ENCODE measurements around the gene AKR1E2. TPM values are rescaled to one million over a fixed set of nuclear protein-coding genes. Genes with fewer than 3 reads are reported as not detected.

Gene AKR1E2
- total and polyA plus RNA-seq, 2 of the 8 experiments (the other 6 are each of a cell fraction or from before 2014, with no cell fraction given), result 2.6 to 3.5 TPM

- TF ChIP-seq, protein P1, sequence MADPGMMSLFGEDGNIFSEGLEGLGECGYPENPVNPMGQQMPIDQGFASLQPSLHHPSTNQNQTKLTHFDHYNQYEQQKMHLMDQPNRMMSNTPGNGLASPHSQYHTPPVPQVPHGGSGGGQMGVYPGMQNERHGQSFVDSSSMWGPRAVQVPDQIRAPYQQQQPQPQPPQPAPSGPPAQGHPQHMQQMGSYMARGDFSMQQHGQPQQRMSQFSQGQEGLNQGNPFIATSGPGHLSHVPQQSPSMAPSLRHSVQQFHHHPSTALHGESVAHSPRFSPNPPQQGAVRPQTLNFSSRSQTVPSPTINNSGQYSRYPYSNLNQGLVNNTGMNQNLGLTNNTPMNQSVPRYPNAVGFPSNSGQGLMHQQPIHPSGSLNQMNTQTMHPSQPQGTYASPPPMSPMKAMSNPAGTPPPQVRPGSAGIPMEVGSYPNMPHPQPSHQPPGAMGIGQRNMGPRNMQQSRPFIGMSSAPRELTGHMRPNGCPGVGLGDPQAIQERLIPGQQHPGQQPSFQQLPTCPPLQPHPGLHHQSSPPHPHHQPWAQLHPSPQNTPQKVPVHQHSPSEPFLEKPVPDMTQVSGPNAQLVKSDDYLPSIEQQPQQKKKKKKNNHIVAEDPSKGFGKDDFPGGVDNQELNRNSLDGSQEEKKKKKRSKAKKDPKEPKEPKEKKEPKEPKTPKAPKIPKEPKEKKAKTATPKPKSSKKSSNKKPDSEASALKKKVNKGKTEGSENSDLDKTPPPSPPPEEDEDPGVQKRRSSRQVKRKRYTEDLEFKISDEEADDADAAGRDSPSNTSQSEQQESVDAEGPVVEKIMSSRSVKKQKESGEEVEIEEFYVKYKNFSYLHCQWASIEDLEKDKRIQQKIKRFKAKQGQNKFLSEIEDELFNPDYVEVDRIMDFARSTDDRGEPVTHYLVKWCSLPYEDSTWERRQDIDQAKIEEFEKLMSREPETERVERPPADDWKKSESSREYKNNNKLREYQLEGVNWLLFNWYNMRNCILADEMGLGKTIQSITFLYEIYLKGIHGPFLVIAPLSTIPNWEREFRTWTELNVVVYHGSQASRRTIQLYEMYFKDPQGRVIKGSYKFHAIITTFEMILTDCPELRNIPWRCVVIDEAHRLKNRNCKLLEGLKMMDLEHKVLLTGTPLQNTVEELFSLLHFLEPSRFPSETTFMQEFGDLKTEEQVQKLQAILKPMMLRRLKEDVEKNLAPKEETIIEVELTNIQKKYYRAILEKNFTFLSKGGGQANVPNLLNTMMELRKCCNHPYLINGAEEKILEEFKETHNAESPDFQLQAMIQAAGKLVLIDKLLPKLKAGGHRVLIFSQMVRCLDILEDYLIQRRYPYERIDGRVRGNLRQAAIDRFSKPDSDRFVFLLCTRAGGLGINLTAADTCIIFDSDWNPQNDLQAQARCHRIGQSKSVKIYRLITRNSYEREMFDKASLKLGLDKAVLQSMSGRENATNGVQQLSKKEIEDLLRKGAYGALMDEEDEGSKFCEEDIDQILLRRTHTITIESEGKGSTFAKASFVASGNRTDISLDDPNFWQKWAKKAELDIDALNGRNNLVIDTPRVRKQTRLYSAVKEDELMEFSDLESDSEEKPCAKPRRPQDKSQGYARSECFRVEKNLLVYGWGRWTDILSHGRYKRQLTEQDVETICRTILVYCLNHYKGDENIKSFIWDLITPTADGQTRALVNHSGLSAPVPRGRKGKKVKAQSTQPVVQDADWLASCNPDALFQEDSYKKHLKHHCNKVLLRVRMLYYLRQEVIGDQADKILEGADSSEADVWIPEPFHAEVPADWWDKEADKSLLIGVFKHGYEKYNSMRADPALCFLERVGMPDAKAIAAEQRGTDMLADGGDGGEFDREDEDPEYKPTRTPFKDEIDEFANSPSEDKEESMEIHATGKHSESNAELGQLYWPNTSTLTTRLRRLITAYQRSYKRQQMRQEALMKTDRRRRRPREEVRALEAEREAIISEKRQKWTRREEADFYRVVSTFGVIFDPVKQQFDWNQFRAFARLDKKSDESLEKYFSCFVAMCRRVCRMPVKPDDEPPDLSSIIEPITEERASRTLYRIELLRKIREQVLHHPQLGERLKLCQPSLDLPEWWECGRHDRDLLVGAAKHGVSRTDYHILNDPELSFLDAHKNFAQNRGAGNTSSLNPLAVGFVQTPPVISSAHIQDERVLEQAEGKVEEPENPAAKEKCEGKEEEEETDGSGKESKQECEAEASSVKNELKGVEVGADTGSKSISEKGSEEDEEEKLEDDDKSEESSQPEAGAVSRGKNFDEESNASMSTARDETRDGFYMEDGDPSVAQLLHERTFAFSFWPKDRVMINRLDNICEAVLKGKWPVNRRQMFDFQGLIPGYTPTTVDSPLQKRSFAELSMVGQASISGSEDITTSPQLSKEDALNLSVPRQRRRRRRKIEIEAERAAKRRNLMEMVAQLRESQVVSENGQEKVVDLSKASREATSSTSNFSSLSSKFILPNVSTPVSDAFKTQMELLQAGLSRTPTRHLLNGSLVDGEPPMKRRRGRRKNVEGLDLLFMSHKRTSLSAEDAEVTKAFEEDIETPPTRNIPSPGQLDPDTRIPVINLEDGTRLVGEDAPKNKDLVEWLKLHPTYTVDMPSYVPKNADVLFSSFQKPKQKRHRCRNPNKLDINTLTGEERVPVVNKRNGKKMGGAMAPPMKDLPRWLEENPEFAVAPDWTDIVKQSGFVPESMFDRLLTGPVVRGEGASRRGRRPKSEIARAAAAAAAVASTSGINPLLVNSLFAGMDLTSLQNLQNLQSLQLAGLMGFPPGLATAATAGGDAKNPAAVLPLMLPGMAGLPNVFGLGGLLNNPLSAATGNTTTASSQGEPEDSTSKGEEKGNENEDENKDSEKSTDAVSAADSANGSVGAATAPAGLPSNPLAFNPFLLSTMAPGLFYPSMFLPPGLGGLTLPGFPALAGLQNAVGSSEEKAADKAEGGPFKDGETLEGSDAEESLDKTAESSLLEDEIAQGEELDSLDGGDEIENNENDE (IDR thresholded peaks at IDR 0.05; ENCODE audit: insufficient replicate concordance, low read length), result no peak
- TF ChIP-seq SIX5 (IDR thresholded peaks at IDR 0.05; ENCODE audit: low read depth, low read length), result no peak
Measured at GRCh38 chr10:4828005-4828404, 2.0 kb downstream of the AKR1E2 start (continued).
